ENCODE results near the gene ZNF90.
"Not testable (repeated sequence)": the region's sequence is repeated elsewhere in the genome, so short reads cannot be mapped to it uniquely, and the experiment has no call there.

The ZNF90 gene

GRCh38 chr19:20060282-20060681 is 17.5 kb upstream of the ZNF90 start:
- H3K27ac ChIP-seq (ENCODE audit: insufficient read depth, low read depth, low read length, poor library complexity, severe bottlenecking), result no peak overlapping the region
- H3K4me1 ChIP-seq (ENCODE audit: control insufficient read depth, insufficient read depth, low read length), result no peaks in the 10 kb centered on the region
- no peak overlapping the region for H3K4me3 ChIP-seq (ENCODE audit: insufficient read depth, low read depth, low read length)
- H3K36me3 ChIP-seq (ENCODE audit: control insufficient read depth, insufficient read depth, low read length), result no peaks in the 10 kb centered on the region
- H3K27me3 ChIP-seq (ENCODE audit: control insufficient read depth, insufficient read depth, low read length, poor library complexity, severe bottlenecking), result no peaks in the 10 kb centered on the region
- WGBS, 2 experiments, result 88 to 100% methylated on average over 1 of the region's 1 CpG
- H3K9me3 ChIP-seq (ENCODE audit: control insufficient read depth, low read length), result no peaks in the 10 kb centered on the region

- no peaks in the 10 kb centered on the region for H3K36me3 ChIP-seq (ENCODE audit: control insufficient read depth, insufficient read depth, low read length)
- H3K4me1 ChIP-seq (ENCODE audit: control insufficient read depth, insufficient read depth, low read length), result peaks cover 3% of the 10 kb centered on the region
- no peaks in the 10 kb centered on the region for H3K9me3 ChIP-seq (ENCODE audit: control insufficient read depth, low read length)
- 86 to 94% methylated on average over 3 of the region's 3 CpGs for WGBS, 2 experiments
- H3K4me3 ChIP-seq (ENCODE audit: insufficient read depth, low read depth, low read length), result no peak overlapping the region
- H3K27ac ChIP-seq (ENCODE audit: insufficient read depth, low read depth, low read length, poor library complexity, severe bottlenecking), result no peak overlapping the region
- no peaks in the 10 kb centered on the region for H3K27me3 ChIP-seq (ENCODE audit: control insufficient read depth, insufficient read depth, low read length, poor library complexity, severe bottlenecking)
Measured at GRCh38 chr19:20066861-20067260, 10.9 kb upstream of the ZNF90 start.

GRCh38 chr19:20067943-20068342 is 9.9 kb upstream of the ZNF90 start:
- H3K27ac ChIP-seq (ENCODE audit: insufficient read depth, low read depth, low read length, poor library complexity, severe bottlenecking), result no peak overlapping the region
- no peak overlapping the region for H3K4me3 ChIP-seq (ENCODE audit: insufficient read depth, low read depth, low read length)
- H3K4me1 ChIP-seq (ENCODE audit: control insufficient read depth, insufficient read depth, low read length), result peaks cover 3% of the 10 kb centered on the region
- WGBS, 2 experiments, result 50 to 54% methylated on average over 9 of the region's 9 CpGs
- H3K9me3 ChIP-seq (ENCODE audit: control insufficient read depth, low read length), result no peaks in the 10 kb centered on the region
- no peaks in the 10 kb centered on the region for H3K36me3 ChIP-seq (ENCODE audit: control insufficient read depth, insufficient read depth, low read length)
- no peaks in the 10 kb centered on the region for H3K27me3 ChIP-seq (ENCODE audit: control insufficient read depth, insufficient read depth, low read length, poor library complexity, severe bottlenecking)

- H3K4me3 ChIP-seq (ENCODE audit: insufficient read depth, low read depth, low read length); H3K9me3 ChIP-seq (ENCODE audit: control insufficient read depth, low read length); H3K36me3 ChIP-seq (ENCODE audit: control insufficient read depth, insufficient read depth, low read length); H3K27ac ChIP-seq (ENCODE audit: insufficient read depth, low read depth, low read length, poor library complexity, severe bottlenecking); H3K27me3 ChIP-seq (ENCODE audit: control insufficient read depth, insufficient read depth, low read length, poor library complexity, severe bottlenecking); H3K4me1 ChIP-seq (ENCODE audit: control insufficient read depth, insufficient read depth, low read length): not testable (repeated sequence)
- WGBS, 2 experiments, result 49 to 53% methylated on average over 7 of the region's 7 CpGs
Measured at GRCh38 chr19:20068559-20068958, 9.2 kb upstream of the ZNF90 start.

DNA sequence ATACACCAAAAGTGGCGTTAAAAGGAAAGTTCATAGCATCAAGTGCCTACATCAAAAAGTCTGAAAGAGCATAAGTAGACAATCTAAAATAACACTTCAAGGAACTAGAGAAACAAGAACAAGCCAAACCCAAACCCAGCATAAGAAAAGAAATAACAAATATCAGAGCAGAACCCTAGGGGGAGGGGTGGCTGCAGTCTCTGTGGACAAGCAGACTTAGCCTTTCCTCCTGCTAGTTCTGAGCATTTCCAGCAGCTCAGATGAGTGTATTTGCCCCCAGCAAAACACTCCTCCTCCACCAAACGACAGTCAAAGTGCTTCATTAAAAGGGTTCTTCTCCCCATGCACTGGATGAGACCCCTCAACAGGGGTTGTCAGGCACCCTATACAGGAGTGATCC is 7.1 kb upstream of the ZNF90 start:
- 82 to 85% methylated on average over 2 of the region's 2 CpGs for WGBS, 2 experiments
- H3K27ac ChIP-seq (ENCODE audit: insufficient read depth, low read depth, low read length, poor library complexity, severe bottlenecking), result no peak overlapping the region
- H3K27me3 ChIP-seq (ENCODE audit: control insufficient read depth, insufficient read depth, low read length, poor library complexity, severe bottlenecking), result no peaks in the 10 kb centered on the region
- H3K9me3 ChIP-seq (ENCODE audit: control insufficient read depth, low read length), result no peaks in the 10 kb centered on the region
- H3K4me1 ChIP-seq (ENCODE audit: control insufficient read depth, insufficient read depth, low read length), result peaks cover 3% of the 10 kb centered on the region
- H3K4me3 ChIP-seq (ENCODE audit: insufficient read depth, low read depth, low read length), result no peak overlapping the region
- no peaks in the 10 kb centered on the region for H3K36me3 ChIP-seq (ENCODE audit: control insufficient read depth, insufficient read depth, low read length)

GRCh38 chr19:20072936-20073335 is 4.9 kb upstream of the ZNF90 start:
- H3K4me1 ChIP-seq (ENCODE audit: control insufficient read depth, insufficient read depth, low read length), result peaks cover 3% of the 10 kb centered on the region
- no peaks in the 10 kb centered on the region for H3K9me3 ChIP-seq (ENCODE audit: control insufficient read depth, low read length)
- H3K27me3 ChIP-seq (ENCODE audit: control insufficient read depth, insufficient read depth, low read length, poor library complexity, severe bottlenecking), result no peaks in the 10 kb centered on the region
- H3K36me3 ChIP-seq (ENCODE audit: control insufficient read depth, insufficient read depth, low read length), result no peaks in the 10 kb centered on the region
- 96% methylated on average over 5 of the region's 5 CpGs for WGBS, 2 experiments
- H3K4me3 ChIP-seq (ENCODE audit: insufficient read depth, low read depth, low read length), result no peak overlapping the region
- H3K27ac ChIP-seq (ENCODE audit: insufficient read depth, low read depth, low read length, poor library complexity, severe bottlenecking), result no peak overlapping the region

- no peaks in the 10 kb centered on the region for H3K27me3 ChIP-seq (ENCODE audit: control insufficient read depth, insufficient read depth, low read length, poor library complexity, severe bottlenecking)
- no peaks in the 10 kb centered on the region for H3K9me3 ChIP-seq (ENCODE audit: control insufficient read depth, low read length)
- peaks cover under 1% of the 10 kb centered on the region for H3K36me3 ChIP-seq (ENCODE audit: control insufficient read depth, insufficient read depth, low read length)
- H3K4me1 ChIP-seq (ENCODE audit: control insufficient read depth, insufficient read depth, low read length), result peaks cover 21% of the 10 kb centered on the region
- H3K27ac ChIP-seq (ENCODE audit: insufficient read depth, low read depth, low read length, poor library complexity, severe bottlenecking), result peak overlapping the region; percentile 84
- WGBS, 2 experiments, result 0% methylated on average over 19 of the region's 19 CpGs
- peak overlapping the region; percentile 67 for H3K4me3 ChIP-seq (ENCODE audit: insufficient read depth, low read depth, low read length)
Measured at GRCh38 chr19:20078581-20079031, 806 bp downstream of the ZNF90 start.

GRCh38 chr19:20079476-20079875 is 1.7 kb downstream of the ZNF90 start:
- Histone ChIP-seq H3K4me1 (ENCODE audit: control insufficient read depth, insufficient read depth, low read length) (peaks cover 21% of the 10 kb centered on the region), H3K36me3 (ENCODE audit: control insufficient read depth, insufficient read depth, low read length) (peaks cover 5% of the 10 kb centered on the region), H3K9me3 (ENCODE audit: control insufficient read depth, low read length) (no peaks in the 10 kb centered on the region), H3K27me3 (ENCODE audit: control insufficient read depth, insufficient read depth, low read length, poor library complexity, severe bottlenecking) (no peaks in the 10 kb centered on the region), H3K27ac (ENCODE audit: insufficient read depth, low read depth, low read length, poor library complexity, severe bottlenecking) (no peak overlapping the region), H3K4me3 (ENCODE audit: insufficient read depth, low read depth, low read length) (peak overlapping the region; percentile 67)
- 41 to 48% methylated on average over 8 of the region's 8 CpGs for WGBS, 2 experiments

GRCh38 chr19:20080656-20081055 is 2.9 kb downstream of the ZNF90 start:
- 34 to 41% methylated on average over 3 of the region's 3 CpGs for WGBS, 2 experiments
- H3K4me1 ChIP-seq (ENCODE audit: control insufficient read depth, insufficient read depth, low read length), result peaks cover 21% of the 10 kb centered on the region
- H3K27ac ChIP-seq (ENCODE audit: insufficient read depth, low read depth, low read length, poor library complexity, severe bottlenecking), result no peak overlapping the region
- H3K9me3 ChIP-seq (ENCODE audit: control insufficient read depth, low read length), result no peaks in the 10 kb centered on the region
- no peaks in the 10 kb centered on the region for H3K27me3 ChIP-seq (ENCODE audit: control insufficient read depth, insufficient read depth, low read length, poor library complexity, severe bottlenecking)
- no peak overlapping the region for H3K4me3 ChIP-seq (ENCODE audit: insufficient read depth, low read depth, low read length)
- peaks cover 5% of the 10 kb centered on the region for H3K36me3 ChIP-seq (ENCODE audit: control insufficient read depth, insufficient read depth, low read length)

DNA sequence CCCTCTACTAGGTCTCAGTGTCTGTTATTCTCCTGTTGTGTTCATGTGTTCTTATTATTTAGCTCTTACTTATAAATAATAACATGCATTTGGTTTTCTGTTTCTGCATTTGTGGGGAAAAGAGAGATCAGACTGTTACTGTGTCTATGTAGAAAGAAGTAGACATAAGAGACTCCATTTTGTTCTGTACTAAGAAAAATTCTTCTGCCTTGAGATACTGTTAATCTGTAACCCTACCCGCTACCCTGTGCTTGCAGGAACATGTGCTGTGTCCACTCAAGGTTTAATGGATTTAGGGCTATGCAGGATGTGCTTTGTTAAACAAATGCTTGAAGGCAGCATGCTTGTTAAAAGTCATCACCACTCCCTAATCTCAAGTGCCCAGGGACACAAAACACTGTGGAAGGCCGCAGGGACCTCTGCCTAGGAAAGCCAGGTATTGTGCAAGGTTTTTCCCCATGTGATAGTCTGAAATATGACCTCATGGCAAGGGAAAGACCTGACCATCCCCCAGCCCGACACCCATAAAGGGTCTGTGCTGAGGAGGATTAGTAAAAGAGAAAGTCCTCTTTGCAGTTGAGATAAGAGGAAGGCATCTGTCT is 4.5 kb downstream of the ZNF90 start:
- not testable (repeated sequence) for H3K27me3 ChIP-seq (ENCODE audit: control insufficient read depth, insufficient read depth, low read length, poor library complexity, severe bottlenecking); H3K4me3 ChIP-seq (ENCODE audit: insufficient read depth, low read depth, low read length); H3K36me3 ChIP-seq (ENCODE audit: control insufficient read depth, insufficient read depth, low read length); H3K9me3 ChIP-seq (ENCODE audit: control insufficient read depth, low read length)
- H3K27ac ChIP-seq (ENCODE audit: insufficient read depth, low read depth, low read length, poor library complexity, severe bottlenecking), result peak overlapping the region; percentile 38
- WGBS, 2 experiments, result 18 to 38% methylated on average over 3 of the region's 3 CpGs
- peaks cover 21% of the 10 kb centered on the region for H3K4me1 ChIP-seq (ENCODE audit: control insufficient read depth, insufficient read depth, low read length)

DNA sequence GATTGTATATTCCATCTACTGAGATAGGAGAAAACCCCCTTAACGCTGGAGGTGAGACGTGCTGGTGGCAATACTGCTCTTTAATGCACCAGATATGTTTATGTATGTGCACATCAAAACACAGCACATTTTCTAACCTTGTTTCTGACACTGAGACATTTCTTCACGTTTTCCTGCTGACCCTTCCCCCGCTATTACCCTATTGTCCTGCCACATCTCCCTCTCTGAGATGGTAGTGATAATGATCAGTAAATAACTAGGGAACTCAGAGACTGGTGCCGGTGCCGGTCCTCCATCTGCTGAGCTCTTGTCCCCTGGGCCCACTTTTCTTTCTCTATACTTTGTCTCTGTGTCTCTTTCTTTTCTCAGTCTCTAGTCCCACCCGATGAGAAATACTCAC is 5.1 kb downstream of the ZNF90 start:
- H3K4me3 ChIP-seq (ENCODE audit: insufficient read depth, low read depth, low read length); H3K9me3 ChIP-seq (ENCODE audit: control insufficient read depth, low read length); H3K36me3 ChIP-seq (ENCODE audit: control insufficient read depth, insufficient read depth, low read length); H3K27me3 ChIP-seq (ENCODE audit: control insufficient read depth, insufficient read depth, low read length, poor library complexity, severe bottlenecking): not testable (repeated sequence)
- H3K4me1 ChIP-seq (ENCODE audit: control insufficient read depth, insufficient read depth, low read length), result peaks cover 21% of the 10 kb centered on the region
- peak overlapping the region; percentile 5 for H3K27ac ChIP-seq (ENCODE audit: insufficient read depth, low read depth, low read length, poor library complexity, severe bottlenecking)
- WGBS, 2 experiments, result 51 to 63% methylated on average over 6 of the region's 7 CpGs

All from ectodermal cell (in vitro differentiated cells).